IMR-90 (cell line): ENCODE measurements around the gene HYCC2. TPM values are rescaled to one million over a fixed set of nuclear protein-coding genes. Genes with fewer than 3 reads are reported as not detected.

ENCODE experiments used
- ATAC-seq: fragments of 200-7000 bp; cut with Tn5 transposase; 2 replicates; pipeline ENCODE4 v1.9.1; 2020; ENCODE audit warnings: low read depth, mild to moderate bottlenecking, moderate library complexity
- BruUV-seq: library from RNA; stranded (reverse); fragments of 400-500 nt; replicated peaks from 2 replicates; lab custom pipeline; 2021; lab: Mats Ljungman, UMichigan
- CTCF ChIA-PET: fragments of 300-600 bp; formaldehyde crosslinking; extraction: SDS; loops from one replicate; lab custom pipeline; 2021; ENCODE audit warnings: antibody characterized with exemption; lab: Yijun Ruan, JAX
- POLR2A ChIA-PET: fragments of 300-600 bp; sonication (Branson Sonifier 250); formaldehyde crosslinking; loops from one replicate; lab custom pipeline; 2022; ENCODE audit warnings: antibody characterized with exemption; ENCODE audit not compliant: unreplicated experiment; lab: Charles Lee
- DNase-seq: peaks from one replicate; pipeline ENCODE4 v3.0.0; 2013
- H2AFZ ChIP-seq: replicated peaks from 2 replicates; pipeline ENCODE3; 2013; ENCODE audit warnings: low read length, mild to moderate bottlenecking; ENCODE audit not compliant: poor library complexity
- H2AK5ac ChIP-seq: 2 replicates; pipeline ENCODE4 v1.6.1; 2013; ENCODE audit warnings: low read depth, low read length, inconsistent platforms
- H2AK9ac ChIP-seq: replicated peaks from 2 replicates; pipeline ENCODE3; 2013; ENCODE audit warnings: mild to moderate bottlenecking, low read depth, low read length, moderate library complexity; ENCODE audit not compliant: poor library complexity
- H2BK120ac ChIP-seq: 2 replicates; pipeline ENCODE4 v1.6.1; 2013; ENCODE audit warnings: low read depth, low read length, inconsistent platforms
- H2BK15ac ChIP-seq: 3 replicates; pipeline ENCODE4 v1.6.1; 2013; ENCODE audit warnings: low read depth, low read length, inconsistent platforms
- H2BK20ac ChIP-seq: 2 replicates; pipeline ENCODE4 v1.6.1; 2013; ENCODE audit warnings: low read depth, mild to moderate bottlenecking, inconsistent platforms, low read length, moderate library complexity
- H2BK5ac ChIP-seq: 2 replicates; pipeline ENCODE4 v1.6.1; 2013; ENCODE audit warnings: mild to moderate bottlenecking, low read depth, low read length, inconsistent platforms; ENCODE audit not compliant: poor library complexity, severe bottlenecking
- H3K14ac ChIP-seq: replicated peaks from 2 replicates; pipeline ENCODE4 v1.6.1; 2013; ENCODE audit warnings: low read depth, low read length, inconsistent platforms
- H3K18ac ChIP-seq: 2 replicates; pipeline ENCODE4 v1.6.1; 2013; ENCODE audit warnings: low read depth, low read length, control low read depth
- H3K23ac ChIP-seq: 2 replicates; pipeline ENCODE4 v1.6.1; 2013; ENCODE audit warnings: low read depth, low read length, inconsistent platforms
- H3K27ac ChIP-seq: 2 replicates; pipeline ENCODE4 v1.5.1; 2013; ENCODE audit warnings: mild to moderate bottlenecking, control low read depth, low read length; ENCODE audit not compliant: insufficient read depth
- H3K27me3 ChIP-seq: 2 replicates; pipeline ENCODE4 v1.6.1; 2013; ENCODE audit warnings: low read length; ENCODE audit not compliant: control insufficient read depth, insufficient read depth
- H3K36me3 ChIP-seq: 2 replicates; pipeline ENCODE4 v1.6.1; 2013; ENCODE audit warnings: low read length, mixed read lengths; ENCODE audit not compliant: control insufficient read depth, insufficient read depth
- H3K4ac ChIP-seq: 2 replicates; pipeline ENCODE4 v1.6.1; 2013; ENCODE audit warnings: low read depth, low read length, inconsistent platforms
- H3K4me1 ChIP-seq: 2 replicates; pipeline ENCODE4 v1.6.1; 2013; ENCODE audit warnings: low read length, mixed read lengths; ENCODE audit not compliant: control insufficient read depth, insufficient read depth
- H3K4me2 ChIP-seq: 2 replicates; pipeline ENCODE4 v1.6.1; 2013; ENCODE audit warnings: low read depth, mild to moderate bottlenecking, control low read depth, low read length, moderate library complexity
- H3K4me3 ChIP-seq: 2 replicates; pipeline ENCODE4 v1.5.1; 2013; ENCODE audit warnings: low read depth, mild to moderate bottlenecking, control low read depth, low read length, moderate library complexity; ENCODE audit not compliant: insufficient read depth
- H3K56ac ChIP-seq: 2 replicates; pipeline ENCODE4 v1.6.1; 2013; ENCODE audit warnings: low read length, inconsistent platforms; ENCODE audit not compliant: insufficient read depth; ENCODE audit errors: extremely low read depth
- H3K79me1 ChIP-seq, 2 experiments: 2 replicates each; pipeline ENCODE4 v1.6.1; 2013; ENCODE audit warnings: low read length in 2 of 2, inconsistent platforms in 1 of 2, low read depth in 1 of 2
- H3K9ac ChIP-seq: 2 replicates; pipeline ENCODE4 v1.6.1; 2013; ENCODE audit warnings: low read depth, low read length, control low read depth
- H3K9me1 ChIP-seq: 2 replicates; pipeline ENCODE4 v1.6.1; 2013; ENCODE audit warnings: low read length, inconsistent platforms; ENCODE audit not compliant: insufficient read depth
- H3K9me3 ChIP-seq: 2 replicates; pipeline ENCODE4 v1.6.1; 2013; ENCODE audit warnings: low read length; ENCODE audit not compliant: control insufficient read depth, insufficient read depth
- H4K20me1 ChIP-seq: 2 replicates; pipeline ENCODE4 v1.6.1; 2013; ENCODE audit warnings: low read length, inconsistent platforms; ENCODE audit not compliant: insufficient read depth
- H4K5ac ChIP-seq: 2 replicates; pipeline ENCODE4 v1.6.1; 2013; ENCODE audit warnings: mild to moderate bottlenecking, low read depth, low read length, control low read depth
- H4K8ac ChIP-seq, 2 experiments: 2 replicates each; pipeline ENCODE4 v1.6.1; 2013; ENCODE audit warnings: low read depth in 2 of 2, low read length in 2 of 2, control low read depth in 1 of 2, inconsistent platforms in 1 of 2
- H4K91ac ChIP-seq: 2 replicates; pipeline ENCODE4 v1.6.1; 2013; ENCODE audit warnings: low read depth, low read length, inconsistent platforms; ENCODE audit not compliant: insufficient read depth
- FOS ChIP-seq: fragments of 150-350 bp; IDR thresholded peaks from 2 replicates; pipeline ENCODE4 v1.6.1; 2016; ENCODE audit warnings: low read depth, low read length
- NFE2L2 ChIP-seq: fragments of 150-350 bp; IDR thresholded peaks from 2 replicates; pipeline ENCODE4 v1.6.1; 2016; ENCODE audit warnings: low read depth, mild to moderate bottlenecking, low read length
- WGBS, 2 experiments: methylation state at CpG; one replicate each; pipeline versions ENCODE4 v1.1.5 to v1.1.7; 2013; ENCODE audit warnings: missing lambda C conversion rate in 2 of 2; ENCODE audit not compliant: insufficient read length in 1 of 2; ENCODE audit errors: extremely low coverage in 2 of 2; 5-methylcytosine and 5-hydroxymethylcytosine counted together
- dilution Hi-C: fragments of 300-500 bp; cut with HindIII; formaldehyde crosslinking; loops from one replicate; pipeline ENCODE4 v1.14.3; 2018; ENCODE audit warnings: low sequenced_read_pairs; ENCODE audit not compliant: unreplicated experiment
- in situ Hi-C: fragments of 300-500 bp; cut with MboI; formaldehyde crosslinking; loops from 3 replicates; pipeline ENCODE4 v1.14.3; 2019; ENCODE audit warnings: low sequenced_read_pairs, inconsistent platforms, mixed read lengths
- intact Hi-C: fragments of 100-400 bp; cut with micrococcal nuclease; formaldehyde crosslinking; loops from 2 replicates; pipeline ENCODE4 v1.10.0; 2022
- polyA plus RNA-seq, 3 experiments: library from polyadenylated mRNA; depleted of rRNA; stranded (reverse); fragments of >200 nt; gene quantifications; 2 replicates each; pipeline ENCODE4 v1.2.3, GENCODE V29; 2012; ENCODE audit warnings: low replicate concordance in 1 of 3
- total RNA-seq: library from RNA; depleted of rRNA; stranded (reverse); fragments of >200 nt; gene quantifications from 2 replicates; pipeline ENCODE4 v1.2.3, GENCODE V29; 2012
- TF ChIP-seq, protein P1 (sequence below): fragments of 150-350 bp; IDR thresholded peaks from 2 replicates; pipeline ENCODE4 v1.6.1; 2016; ENCODE audit warnings: low read depth, mild to moderate bottlenecking, low read length, moderate library complexity, borderline replicate concordance
- TF ChIP-seq, protein P2 (sequence below): fragments of 150-350 bp; IDR thresholded peaks from 2 replicates; pipeline ENCODE4 v1.6.1; 2017; ENCODE audit warnings: mild to moderate bottlenecking, antibody characterized with exemption, low read length, low read depth

Gene HYCC2
- total and polyA plus RNA-seq, 2 of the 4 experiments (the other 2 are of a cell fraction): 2.2 to 9.1 TPM

DNA sequence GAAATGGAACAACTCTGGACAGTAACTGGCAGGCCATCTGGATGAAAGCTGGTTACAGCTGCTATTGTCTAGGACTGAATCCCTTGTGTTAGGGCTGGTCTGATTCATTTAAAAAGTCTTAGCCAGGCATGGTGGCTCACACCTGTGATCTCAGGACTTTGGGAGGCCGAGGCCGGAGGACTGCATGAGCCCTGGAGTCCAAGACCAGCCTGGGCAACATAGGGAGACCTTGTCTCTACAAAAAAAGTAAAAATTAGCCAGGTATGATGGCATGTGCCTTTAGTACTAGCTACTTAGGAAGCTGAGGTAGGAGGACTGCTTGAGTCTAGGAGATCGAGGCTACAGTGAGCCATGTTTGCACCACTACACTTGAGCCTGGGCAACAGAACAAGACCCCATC, 29.0 kb upstream of the HYCC2 start:
- intact Hi-C loops: no loop called here
- H3K4ac ChIP-seq: no peak overlapping the region
- CTCF ChIA-PET: no interaction called here
- H3K27ac ChIP-seq: no peak overlapping the region
- no peak overlapping the region for H2AK9ac ChIP-seq
- H2BK15ac ChIP-seq: no peak overlapping the region
- no peak overlapping the region for H3K4me2 ChIP-seq
- no peaks in the 10 kb centered on the region for H3K79me1 ChIP-seq
- H4K20me1 ChIP-seq: no peaks in the 10 kb centered on the region
- POLR2A ChIA-PET: no interaction called here
- no peak overlapping the region for H3K14ac ChIP-seq
- H4K5ac ChIP-seq: no peak overlapping the region
- H2BK20ac ChIP-seq: no peak overlapping the region
- in situ Hi-C loops: no loop called here
- H3K9ac ChIP-seq: no peak overlapping the region
- no peak overlapping the region for H3K56ac ChIP-seq
- H2AFZ ChIP-seq: no peak overlapping the region
- no peak overlapping the region for H4K8ac ChIP-seq
- H4K91ac ChIP-seq: no peak overlapping the region
- H3K18ac ChIP-seq: no peak overlapping the region
- H3K27me3 ChIP-seq: no peaks in the 10 kb centered on the region
- no peak overlapping the region for H2BK120ac ChIP-seq
- TF ChIP-seq, protein P1, sequence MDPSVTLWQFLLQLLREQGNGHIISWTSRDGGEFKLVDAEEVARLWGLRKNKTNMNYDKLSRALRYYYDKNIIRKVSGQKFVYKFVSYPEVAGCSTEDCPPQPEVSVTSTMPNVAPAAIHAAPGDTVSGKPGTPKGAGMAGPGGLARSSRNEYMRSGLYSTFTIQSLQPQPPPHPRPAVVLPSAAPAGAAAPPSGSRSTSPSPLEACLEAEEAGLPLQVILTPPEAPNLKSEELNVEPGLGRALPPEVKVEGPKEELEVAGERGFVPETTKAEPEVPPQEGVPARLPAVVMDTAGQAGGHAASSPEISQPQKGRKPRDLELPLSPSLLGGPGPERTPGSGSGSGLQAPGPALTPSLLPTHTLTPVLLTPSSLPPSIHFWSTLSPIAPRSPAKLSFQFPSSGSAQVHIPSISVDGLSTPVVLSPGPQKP: no peak
- no peak for TF ChIP-seq FOS
- TF ChIP-seq, protein P2, sequence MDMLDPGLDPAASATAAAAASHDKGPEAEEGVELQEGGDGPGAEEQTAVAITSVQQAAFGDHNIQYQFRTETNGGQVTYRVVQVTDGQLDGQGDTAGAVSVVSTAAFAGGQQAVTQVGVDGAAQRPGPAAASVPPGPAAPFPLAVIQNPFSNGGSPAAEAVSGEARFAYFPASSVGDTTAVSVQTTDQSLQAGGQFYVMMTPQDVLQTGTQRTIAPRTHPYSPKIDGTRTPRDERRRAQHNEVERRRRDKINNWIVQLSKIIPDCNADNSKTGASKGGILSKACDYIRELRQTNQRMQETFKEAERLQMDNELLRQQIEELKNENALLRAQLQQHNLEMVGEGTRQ: no peak
- no peak for TF ChIP-seq NFE2L2
- dilution Hi-C loops: no loop called here
- no peak overlapping the region for H3K4me3 ChIP-seq
- no peak overlapping the region for H3K23ac ChIP-seq
- no TSS peak for BruUV-seq
- WGBS, 2 experiments: 100% methylated on average over 2 of the region's 3 CpGs; no CpG with 5 or more reads in 1 of the 2 experiments
- H3K4me1 ChIP-seq: no peaks in the 10 kb centered on the region
- ATAC-seq: no peak
- H3K9me1 ChIP-seq: no peaks in the 10 kb centered on the region
- DNase-seq: no peak
- no peak overlapping the region for H2AK5ac ChIP-seq
- H3K9me3 ChIP-seq: no peaks in the 10 kb centered on the region
- H2BK5ac ChIP-seq: no peak overlapping the region
- no peaks in the 10 kb centered on the region for H3K36me3 ChIP-seq
